ENCODE results near the gene ST6GAL2. TPM values are rescaled to one million over a fixed set of nuclear protein-coding genes. Genes with fewer than 3 reads are reported as not detected.

The ST6GAL2 gene
- polyA plus RNA-seq, 1 donor (not counting 4 experiments of a cell fraction or from before 2014, with no cell fraction given), result 0.14 TPM

DNA sequence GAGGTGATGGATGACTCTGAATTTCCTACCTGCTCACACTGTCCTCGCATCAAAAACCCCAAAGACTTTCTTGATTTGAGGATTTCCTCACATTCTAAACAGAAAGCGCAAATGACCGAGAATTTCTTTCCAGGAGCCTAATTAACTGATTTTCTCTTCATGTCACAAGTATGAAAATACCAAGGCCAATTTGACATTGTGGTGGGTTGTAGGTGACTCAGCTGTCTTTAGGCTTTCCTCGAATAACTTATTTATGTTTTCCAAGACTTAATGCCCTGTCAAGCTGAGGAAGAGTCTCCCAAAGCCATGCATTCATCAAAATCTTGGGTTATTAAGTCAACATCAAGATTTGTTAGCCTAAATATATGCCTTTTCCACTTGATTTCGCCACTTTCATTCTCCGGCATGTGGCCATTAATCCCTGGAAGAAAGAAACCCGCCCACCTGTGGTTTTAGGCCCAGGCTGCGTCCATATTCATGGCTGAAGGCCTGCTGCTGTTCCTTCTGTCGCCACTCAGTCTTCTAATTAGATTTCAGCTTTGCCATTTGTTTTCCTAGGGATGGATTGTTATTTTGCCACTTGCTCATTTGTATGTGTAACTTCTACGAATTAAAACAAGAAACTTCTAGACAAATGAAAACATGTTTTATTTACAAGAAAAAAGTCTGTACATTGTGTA, 84.9 kb downstream of the ST6GAL2 start:
- no peaks in the 10 kb centered on the region for H3K9me3 ChIP-seq (ENCODE audit: control insufficient read depth, low read depth, low read length)
- no peak overlapping the region for H2AFZ ChIP-seq (ENCODE audit: control insufficient read depth, low read length)
- H3K27ac ChIP-seq (ENCODE audit: control insufficient read depth, insufficient read depth, low read length), result no peak overlapping the region
- H3K36me3 ChIP-seq (ENCODE audit: control insufficient read depth in 2 of 2, extremely low read depth in 1 of 2, insufficient read depth in 2 of 2, low read length in 2 of 2), result no peaks in the 10 kb centered on the region
- TF ChIP-seq, protein P1, sequence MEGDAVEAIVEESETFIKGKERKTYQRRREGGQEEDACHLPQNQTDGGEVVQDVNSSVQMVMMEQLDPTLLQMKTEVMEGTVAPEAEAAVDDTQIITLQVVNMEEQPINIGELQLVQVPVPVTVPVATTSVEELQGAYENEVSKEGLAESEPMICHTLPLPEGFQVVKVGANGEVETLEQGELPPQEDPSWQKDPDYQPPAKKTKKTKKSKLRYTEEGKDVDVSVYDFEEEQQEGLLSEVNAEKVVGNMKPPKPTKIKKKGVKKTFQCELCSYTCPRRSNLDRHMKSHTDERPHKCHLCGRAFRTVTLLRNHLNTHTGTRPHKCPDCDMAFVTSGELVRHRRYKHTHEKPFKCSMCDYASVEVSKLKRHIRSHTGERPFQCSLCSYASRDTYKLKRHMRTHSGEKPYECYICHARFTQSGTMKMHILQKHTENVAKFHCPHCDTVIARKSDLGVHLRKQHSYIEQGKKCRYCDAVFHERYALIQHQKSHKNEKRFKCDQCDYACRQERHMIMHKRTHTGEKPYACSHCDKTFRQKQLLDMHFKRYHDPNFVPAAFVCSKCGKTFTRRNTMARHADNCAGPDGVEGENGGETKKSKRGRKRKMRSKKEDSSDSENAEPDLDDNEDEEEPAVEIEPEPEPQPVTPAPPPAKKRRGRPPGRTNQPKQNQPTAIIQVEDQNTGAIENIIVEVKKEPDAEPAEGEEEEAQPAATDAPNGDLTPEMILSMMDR (optimal IDR thresholded peaks at IDR 0.05 in 1 of 3, IDR thresholded peaks at IDR 0.05 in 1 of 3, conservative IDR thresholded peaks at IDR 0.05 in 1 of 3; ENCODE audit: extremely low read depth in 1 of 3, insufficient read depth in 2 of 3, low read length in 3 of 3), result no peak
- no peak for TF ChIP-seq EZH2 (IDR thresholded peaks at IDR 0.05; ENCODE audit: low read length)
- no peaks in the 10 kb centered on the region for H3K4me1 ChIP-seq (ENCODE audit: control insufficient read depth, extremely low read depth, insufficient read depth, low read length)
- H3K9ac ChIP-seq (ENCODE audit: control insufficient read depth, extremely low read depth, insufficient read depth, low read length), result no peak overlapping the region
- no peaks in the 10 kb centered on the region for H3K9me1 ChIP-seq (ENCODE audit: control insufficient read depth, extremely low read depth, insufficient read depth, low read length)
- FAIRE-seq, result no peak
- H3K79me2 ChIP-seq (ENCODE audit: control insufficient read depth, insufficient read depth, low read length), result no peaks in the 10 kb centered on the region
- dilution Hi-C loops (cut with MboI; ENCODE audit: extremely low pct_ligation_motif_present, low sequenced_read_pairs), result no loop called here
- no peak for DNase-seq (ENCODE audit: low read depth, low spot score)
- H3K4me2 ChIP-seq (ENCODE audit: control insufficient read depth, extremely low read depth, insufficient read depth, low read depth, low read length), result no peak overlapping the region
- H3K27me3 ChIP-seq (ENCODE audit: control insufficient read depth, extremely low read depth, insufficient read depth, low read length), result no peaks in the 10 kb centered on the region
- no peaks in the 10 kb centered on the region for H4K20me1 ChIP-seq (ENCODE audit: control insufficient read depth, extremely low read depth, insufficient read depth, low read length)
- H3K4me3 ChIP-seq (ENCODE audit: control insufficient read depth in 2 of 3, extremely low read depth in 1 of 3, insufficient read depth in 2 of 3, low read depth in 1 of 3, low read length in 3 of 3), result no peak overlapping the region

DNA sequence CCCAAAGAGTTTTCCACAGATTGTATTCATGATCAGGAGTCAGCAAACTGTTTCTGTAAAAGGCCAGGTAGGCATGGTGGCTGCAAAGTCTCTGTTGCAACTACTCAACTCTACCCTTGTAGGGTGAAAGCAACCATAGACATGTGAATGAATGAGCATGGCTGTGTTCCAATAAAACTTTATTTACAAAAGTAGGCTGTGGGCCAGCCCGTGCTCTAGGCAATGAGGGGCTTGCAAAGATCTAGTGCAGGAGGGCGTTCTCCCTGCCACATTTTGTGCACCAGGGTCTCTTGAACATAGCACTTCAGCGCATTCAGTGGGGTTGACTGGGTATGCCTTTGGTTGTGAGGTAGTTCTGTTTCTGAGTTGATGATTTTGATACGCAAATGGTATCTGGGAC, 85.8 kb downstream of the ST6GAL2 start:
- H3K9me3 ChIP-seq (ENCODE audit: control insufficient read depth, low read depth, low read length), result no peaks in the 10 kb centered on the region
- H3K36me3 ChIP-seq (ENCODE audit: control insufficient read depth in 2 of 2, extremely low read depth in 1 of 2, insufficient read depth in 2 of 2, low read length in 2 of 2), result no peaks in the 10 kb centered on the region
- no peak overlapping the region for H3K4me2 ChIP-seq (ENCODE audit: control insufficient read depth, extremely low read depth, insufficient read depth, low read depth, low read length)
- H3K4me3 ChIP-seq (ENCODE audit: control insufficient read depth in 2 of 3, extremely low read depth in 1 of 3, insufficient read depth in 2 of 3, low read depth in 1 of 3, low read length in 3 of 3), result no peak overlapping the region
- H3K79me2 ChIP-seq (ENCODE audit: control insufficient read depth, insufficient read depth, low read length), result no peaks in the 10 kb centered on the region
- no peak overlapping the region for H2AFZ ChIP-seq (ENCODE audit: control insufficient read depth, low read length)
- dilution Hi-C loops (cut with MboI; ENCODE audit: extremely low pct_ligation_motif_present, low sequenced_read_pairs), result no loop called here
- FAIRE-seq, result no peak
- TF ChIP-seq, protein P1 (optimal IDR thresholded peaks at IDR 0.05 in 1 of 3, IDR thresholded peaks at IDR 0.05 in 1 of 3, conservative IDR thresholded peaks at IDR 0.05 in 1 of 3; ENCODE audit: extremely low read depth in 1 of 3, insufficient read depth in 2 of 3, low read length in 3 of 3), result no peak
- TF ChIP-seq EZH2 (IDR thresholded peaks at IDR 0.05; ENCODE audit: low read length), result no peak
- no peaks in the 10 kb centered on the region for H3K27me3 ChIP-seq (ENCODE audit: control insufficient read depth, extremely low read depth, insufficient read depth, low read length)
- no peak for DNase-seq (ENCODE audit: low read depth, low spot score)
- H4K20me1 ChIP-seq (ENCODE audit: control insufficient read depth, extremely low read depth, insufficient read depth, low read length), result no peaks in the 10 kb centered on the region
- no peak overlapping the region for H3K27ac ChIP-seq (ENCODE audit: control insufficient read depth, insufficient read depth, low read length)
- H3K9ac ChIP-seq (ENCODE audit: control insufficient read depth, extremely low read depth, insufficient read depth, low read length), result no peak overlapping the region
- H3K4me1 ChIP-seq (ENCODE audit: control insufficient read depth, extremely low read depth, insufficient read depth, low read length), result no peaks in the 10 kb centered on the region
- H3K9me1 ChIP-seq (ENCODE audit: control insufficient read depth, extremely low read depth, insufficient read depth, low read length), result no peaks in the 10 kb centered on the region

Measured in keratinocyte (primary cell).